Body of pancreas (tissue), 4 donors: Measurements from ENCODE around the gene FHOD3. TPM values are rescaled to one million over a fixed set of nuclear protein-coding genes. Genes with fewer than 3 reads are reported as not detected.

Experiments used
- ATAC-seq: fragments of 150-250 bp; one replicate; pipeline ENCODE4 v1.9.1; 2016
- DNase-seq, 4 donors: peaks; one replicate each; pipeline ENCODE4 v3.0.0-alpha.2; 2019
- H3K27ac ChIP-seq, 4 donors: fragments of 200-600 bp; sonication (generic); 1 replicate in 3 of 4; 2 replicates in 1 of 4; pipeline versions ENCODE4 v1.5.1 to v1.6.1; 2016 to 2019; ENCODE audit warnings: mild to moderate bottlenecking in 1 of 4, mixed read lengths in 1 of 4, moderate library complexity in 1 of 4
- H3K27me3 ChIP-seq, 2 donors: fragments of 200-600 bp; sonication (generic); one replicate each; pipeline ENCODE4 v1.6.0; 2016; ENCODE audit warnings: mild to moderate bottlenecking in 1 of 2
- H3K36me3 ChIP-seq, 2 donors: fragments of 200-600 bp; sonication (generic); replicated peaks in 1 of 2; 2 replicates each; pipeline ENCODE4 v1.5.1; 2016; ENCODE audit warnings: low read depth in 2 of 2; ENCODE audit not compliant: insufficient read depth in 1 of 2
- H3K4me1 ChIP-seq: fragments of 200-600 bp; sonication (generic); one replicate; pipeline ENCODE4 v1.6.0; 2016
- H3K4me3 ChIP-seq, 2 donors: fragments of 200-600 bp; sonication (generic); 1 replicate in 1 of 2; 2 replicates in 1 of 2; pipeline ENCODE4 v1.5.1; 2016 to 2019
- H3K9me3 ChIP-seq, 3 donors: fragments of 200-600 bp; sonication (generic); 1 replicate in 2 of 3; 2 replicates in 1 of 3; pipeline ENCODE4 v1.5.1; 2016
- CTCF ChIP-seq, 7 experiments: fragments of 450-650 bp in 4 of 7; fragments of 200-600 bp in 3 of 7; sonication (generic) in 3 of 7; IDR thresholded peaks; one replicate each; pipeline ENCODE4 v1.5.1; 2016 to 2019; ENCODE audit warnings: antibody characterized with exemption in 7 of 7
- POLR2A ChIP-seq, 3 donors: fragments of 450-650 bp; IDR thresholded peaks; one replicate each; pipeline ENCODE4 v1.6.1; 2016; ENCODE audit warnings: antibody characterized with exemption in 3 of 3, mild to moderate bottlenecking in 2 of 3
- WGBS, 2 donors: methylation state at CpG; one replicate each; pipeline ENCODE4 v1.1.5; 2017; 5-methylcytosine and 5-hydroxymethylcytosine counted together
- intact Hi-C: fragments of 100-400 bp; cut with DNase I; formaldehyde crosslinking; loops from one replicate; pipeline ENCODE4 v1.15.1; 2023
- total RNA-seq, 2 donors: library from RNA; depleted of rRNA; stranded (reverse); fragments of >200 nt; gene quantifications; one replicate each; pipeline ENCODE4 v1.1.0, GENCODE V29; 2016

Gene FHOD3
- total RNA-seq, 2 donors from 2014 or later, result 0.52 to 2.0 TPM

- TF ChIP-seq CTCF (IDR thresholded peaks at IDR 0.05), result no peak
- no peak for TF ChIP-seq POLR2A (IDR thresholded peaks at IDR 0.05)
- intact Hi-C loops, result no loop called here
Measured at GRCh38 chr18:36314098-36314497, 16.6 kb downstream of the FHOD3 start.

GRCh38 chr18:36314754-36315153, 17.2 kb downstream of the FHOD3 start:
- Histone ChIP-seq H3K27me3 (no peaks in the 10 kb centered on the region), H3K9me3 (no peaks in the 10 kb centered on the region), H3K36me3 (no peaks in the 10 kb centered on the region), H3K27ac (no peak overlapping the region), H3K4me1 (peaks cover 7% of the 10 kb centered on the region), H3K4me3 (no peak overlapping the region)
- WGBS, 2 donors, result 69 to 72% methylated on average over 4 of the region's 4 CpGs
- ATAC-seq, result no peak
- DNase-seq, result no peak
- TF ChIP-seq CTCF (IDR thresholded peaks at IDR 0.05) (no peak), POLR2A (IDR thresholded peaks at IDR 0.05) (no peak)
- intact Hi-C loops, result no loop called here

More at GRCh38 chr18:36314098-36314497, 16.6 kb downstream of the FHOD3 start:
- DNase-seq (no peak), ATAC-seq (no peak)
- H3K9me3 ChIP-seq, result no peaks in the 10 kb centered on the region
- peaks cover 7% of the 10 kb centered on the region for H3K4me1 ChIP-seq
- 75 to 83% methylated on average over 4 of the region's 4 CpGs for WGBS, 2 donors
- H3K27me3 ChIP-seq, result no peaks in the 10 kb centered on the region
- no peak overlapping the region for H3K27ac ChIP-seq
- no peak overlapping the region for H3K4me3 ChIP-seq
- H3K36me3 ChIP-seq, result no peaks in the 10 kb centered on the region

- Histone ChIP-seq H3K4me3 (no peak overlapping the region), H3K4me1 (peaks cover 7% of the 10 kb centered on the region), H3K9me3 (no peaks in the 10 kb centered on the region), H3K27me3 (no peaks in the 10 kb centered on the region), H3K27ac (no peak overlapping the region), H3K36me3 (no peaks in the 10 kb centered on the region)
- TF ChIP-seq CTCF (IDR thresholded peaks at IDR 0.05) (no peak), POLR2A (IDR thresholded peaks at IDR 0.05) (no peak)
- no peak for DNase-seq
- intact Hi-C loops, result no loop called here
- WGBS, 2 donors, result 81 to 89% methylated on average over 10 of the region's 10 CpGs
- ATAC-seq, result no peak
Measured at GRCh38 chr18:36315736-36316135, 18.2 kb downstream of the FHOD3 start.

- Histone ChIP-seq H3K4me3 (no peak overlapping the region), H3K4me1 (peaks cover 7% of the 10 kb centered on the region), H3K27ac (no peak overlapping the region), H3K9me3 (no peaks in the 10 kb centered on the region), H3K27me3 (no peaks in the 10 kb centered on the region), H3K36me3 (no peaks in the 10 kb centered on the region)
- no peak for TF ChIP-seq CTCF (IDR thresholded peaks at IDR 0.05)
- no peak for TF ChIP-seq POLR2A (IDR thresholded peaks at IDR 0.05)
- ATAC-seq (no peak), DNase-seq (no peak)
- 90 to 96% methylated on average over 2 of the region's 2 CpGs for whole genome bisulfite sequencing, 2 donors
- intact Hi-C loops, result no loop called here
Measured at GRCh38 chr18:36316246-36316645, 18.7 kb downstream of the FHOD3 start.

GRCh38 chr18:36321658-36322407, 24.3 kb downstream of the FHOD3 start:
- no peak for TF ChIP-seq POLR2A (IDR thresholded peaks at IDR 0.05)
- TF ChIP-seq CTCF (IDR thresholded peaks at IDR 0.05), result no peak
- no peak for ATAC-seq
- H3K4me1 ChIP-seq, result no peaks in the 10 kb centered on the region
- H3K36me3 ChIP-seq, result no peaks in the 10 kb centered on the region
- H3K27ac ChIP-seq, result no peak overlapping the region
- no peaks in the 10 kb centered on the region for H3K27me3 ChIP-seq
- H3K4me3 ChIP-seq, result no peak overlapping the region
- DNase-seq, result no peak
- H3K9me3 ChIP-seq, result no peaks in the 10 kb centered on the region
- intact Hi-C loops, result no loop called here
- 85 to 87% methylated on average over 10 of the region's 10 CpGs for WGBS, 2 donors
